B cell (primary cell): Measurements from ENCODE around the gene CSRNP2.

Experiments
- EZH2 ChIP-seq: IDR thresholded peaks from 2 replicates; pipeline ENCODE4 v1.6.1; 2012; ENCODE audit warnings: borderline replicate concordance, low read depth, mild to moderate bottlenecking, moderate library complexity, low read length; ENCODE audit not compliant: insufficient read depth, poor library complexity, severe bottlenecking
- TF ChIP-seq, protein P1 (sequence below): fragments of 200-600 bp; IDR thresholded peaks from one replicate; pipeline ENCODE4 v1.8.0; 2022; ENCODE audit warnings: antibody characterized with exemption, mild to moderate bottlenecking

DNA sequence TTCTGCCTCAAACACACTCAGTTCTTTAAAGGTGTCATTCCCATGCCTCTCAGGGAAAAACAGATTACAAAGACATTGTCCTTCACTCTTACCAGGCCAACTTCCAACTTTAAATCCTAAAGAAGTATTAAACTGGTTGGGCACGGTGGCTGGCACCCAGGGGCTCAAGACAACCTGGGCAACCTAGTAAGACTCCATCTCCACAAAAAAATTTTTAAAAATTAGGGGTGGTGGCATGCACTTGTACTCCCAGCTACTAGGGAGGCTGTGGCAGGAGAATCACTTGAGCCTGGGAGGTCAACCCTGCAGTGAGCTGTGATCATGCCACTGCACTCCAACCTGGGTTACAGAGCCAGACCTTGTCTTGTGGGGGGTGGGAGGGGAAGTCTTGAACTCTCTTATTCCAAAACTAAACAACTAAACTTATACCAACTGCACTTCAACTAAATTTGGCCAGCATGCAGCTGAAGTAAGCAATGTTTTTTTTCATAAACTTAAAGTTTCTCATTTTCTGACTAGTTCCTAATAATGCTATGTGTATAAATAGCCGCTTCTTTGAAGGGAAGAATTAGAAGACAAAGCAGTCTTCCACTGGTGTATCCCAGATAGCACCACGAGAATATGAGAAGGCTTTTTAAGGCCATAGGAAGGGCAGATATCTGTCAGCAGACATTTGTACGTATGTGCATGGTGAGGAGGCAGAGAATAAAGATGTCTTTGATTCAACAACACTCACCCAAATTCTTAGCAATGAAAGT, 59.6 kb downstream of the CSRNP2 start:
- TF ChIP-seq EZH2 = no peak
- TF ChIP-seq, protein P1, sequence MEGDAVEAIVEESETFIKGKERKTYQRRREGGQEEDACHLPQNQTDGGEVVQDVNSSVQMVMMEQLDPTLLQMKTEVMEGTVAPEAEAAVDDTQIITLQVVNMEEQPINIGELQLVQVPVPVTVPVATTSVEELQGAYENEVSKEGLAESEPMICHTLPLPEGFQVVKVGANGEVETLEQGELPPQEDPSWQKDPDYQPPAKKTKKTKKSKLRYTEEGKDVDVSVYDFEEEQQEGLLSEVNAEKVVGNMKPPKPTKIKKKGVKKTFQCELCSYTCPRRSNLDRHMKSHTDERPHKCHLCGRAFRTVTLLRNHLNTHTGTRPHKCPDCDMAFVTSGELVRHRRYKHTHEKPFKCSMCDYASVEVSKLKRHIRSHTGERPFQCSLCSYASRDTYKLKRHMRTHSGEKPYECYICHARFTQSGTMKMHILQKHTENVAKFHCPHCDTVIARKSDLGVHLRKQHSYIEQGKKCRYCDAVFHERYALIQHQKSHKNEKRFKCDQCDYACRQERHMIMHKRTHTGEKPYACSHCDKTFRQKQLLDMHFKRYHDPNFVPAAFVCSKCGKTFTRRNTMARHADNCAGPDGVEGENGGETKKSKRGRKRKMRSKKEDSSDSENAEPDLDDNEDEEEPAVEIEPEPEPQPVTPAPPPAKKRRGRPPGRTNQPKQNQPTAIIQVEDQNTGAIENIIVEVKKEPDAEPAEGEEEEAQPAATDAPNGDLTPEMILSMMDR = no peak
